OCI-LY1 (cell line): ENCODE results near the gene EHD2.

Source experiments
- H2AFZ ChIP-seq: fragments of 200-600 bp; sonication (generic), shearing (Covaris generic); 2 replicates; pipeline ENCODE4 v1.6.0; 2014; ENCODE audit warnings: antibody characterized with exemption, mild to moderate bottlenecking, low read length
- H3F3A ChIP-seq: fragments of 200-600 bp; sonication (generic), shearing (Covaris generic); 2 replicates; pipeline ENCODE4 v1.6.0; 2014; ENCODE audit warnings: mild to moderate bottlenecking, antibody characterized with exemption, low read length, moderate library complexity; ENCODE audit not compliant: insufficient read depth
- H3K27ac ChIP-seq: fragments of 200-600 bp; sonication (generic); 2 replicates; pipeline ENCODE4 v1.5.1; 2014; ENCODE audit warnings: low read length, mixed run types, mild to moderate bottlenecking, low read depth; ENCODE audit not compliant: poor library complexity, severe bottlenecking
- H3K27me3 ChIP-seq: fragments of 200-600 bp; sonication (generic); 2 replicates; pipeline ENCODE4 v1.6.0; 2014; ENCODE audit warnings: antibody characterized with exemption, mild to moderate bottlenecking, low read length, moderate library complexity; ENCODE audit not compliant: insufficient read depth
- H3K36me3 ChIP-seq: fragments of 200-600 bp; sonication (generic); 2 replicates; pipeline ENCODE4 v1.6.1; 2014; ENCODE audit warnings: mild to moderate bottlenecking, antibody characterized with exemption, low read length, moderate library complexity, mixed read lengths; ENCODE audit not compliant: insufficient read depth
- H3K4me1 ChIP-seq: fragments of 200-600 bp; sonication (generic); 2 replicates; pipeline ENCODE4 v1.5.1; 2014; ENCODE audit warnings: mild to moderate bottlenecking, low read length, moderate library complexity; ENCODE audit not compliant: insufficient read depth, severe bottlenecking
- H3K4me2 ChIP-seq: fragments of 200-600 bp; sonication (generic), shearing (Covaris generic); 2 replicates; pipeline ENCODE4 v1.6.1; 2014; ENCODE audit warnings: low read length
- H3K4me3 ChIP-seq: fragments of 200-600 bp; sonication (generic); 2 replicates; pipeline ENCODE4 v1.5.1; 2014; ENCODE audit warnings: low read length, low read depth, mild to moderate bottlenecking, mixed read lengths; ENCODE audit not compliant: poor library complexity, severe bottlenecking
- H3K79me2 ChIP-seq: fragments of 200-600 bp; shearing (Covaris generic); 2 replicates; pipeline ENCODE4 v1.6.1; 2016; ENCODE audit warnings: mixed run types, low read length, mixed read lengths; ENCODE audit not compliant: insufficient read depth
- H3K9ac ChIP-seq: fragments of 200-600 bp; sonication (generic), shearing (Covaris generic); 2 replicates; pipeline ENCODE4 v1.6.1; 2014; ENCODE audit warnings: mild to moderate bottlenecking, low read length, mixed read lengths
- H3K9me2 ChIP-seq: fragments of 200-600 bp; sonication (generic), shearing (Covaris generic); 2 replicates; pipeline ENCODE4 v1.6.1; 2014; ENCODE audit warnings: low read depth, mild to moderate bottlenecking, low read length, mixed read lengths
- H3K9me3 ChIP-seq: fragments of 200-600 bp; shearing (Covaris generic); 2 replicates; pipeline ENCODE4 v1.6.1; 2014; ENCODE audit warnings: low read length, mixed read lengths
- H4K20me1 ChIP-seq: fragments of 200-600 bp; sonication (generic), shearing (Covaris generic); 2 replicates; pipeline ENCODE4 v1.6.0; 2016; ENCODE audit warnings: mild to moderate bottlenecking, low read length; ENCODE audit not compliant: insufficient read depth
- EZH2 ChIP-seq: fragments of 200-600 bp; sonication (generic), shearing (Covaris generic); IDR thresholded peaks from 2 replicates; pipeline ENCODE4 v1.8.0; 2017; ENCODE audit warnings: borderline replicate concordance, mixed run types, mild to moderate bottlenecking, antibody characterized with exemption, low read length, moderate library complexity, mixed read lengths
- TF ChIP-seq, protein P1 (sequence below): fragments of 200-600 bp; sonication (generic), shearing (Covaris generic); IDR thresholded peaks from 2 replicates; pipeline ENCODE4 v1.5.1; 2017; ENCODE audit warnings: mild to moderate bottlenecking, antibody characterized with exemption, low read length, moderate library complexity, mixed read lengths

EHD2 gene

DNA sequence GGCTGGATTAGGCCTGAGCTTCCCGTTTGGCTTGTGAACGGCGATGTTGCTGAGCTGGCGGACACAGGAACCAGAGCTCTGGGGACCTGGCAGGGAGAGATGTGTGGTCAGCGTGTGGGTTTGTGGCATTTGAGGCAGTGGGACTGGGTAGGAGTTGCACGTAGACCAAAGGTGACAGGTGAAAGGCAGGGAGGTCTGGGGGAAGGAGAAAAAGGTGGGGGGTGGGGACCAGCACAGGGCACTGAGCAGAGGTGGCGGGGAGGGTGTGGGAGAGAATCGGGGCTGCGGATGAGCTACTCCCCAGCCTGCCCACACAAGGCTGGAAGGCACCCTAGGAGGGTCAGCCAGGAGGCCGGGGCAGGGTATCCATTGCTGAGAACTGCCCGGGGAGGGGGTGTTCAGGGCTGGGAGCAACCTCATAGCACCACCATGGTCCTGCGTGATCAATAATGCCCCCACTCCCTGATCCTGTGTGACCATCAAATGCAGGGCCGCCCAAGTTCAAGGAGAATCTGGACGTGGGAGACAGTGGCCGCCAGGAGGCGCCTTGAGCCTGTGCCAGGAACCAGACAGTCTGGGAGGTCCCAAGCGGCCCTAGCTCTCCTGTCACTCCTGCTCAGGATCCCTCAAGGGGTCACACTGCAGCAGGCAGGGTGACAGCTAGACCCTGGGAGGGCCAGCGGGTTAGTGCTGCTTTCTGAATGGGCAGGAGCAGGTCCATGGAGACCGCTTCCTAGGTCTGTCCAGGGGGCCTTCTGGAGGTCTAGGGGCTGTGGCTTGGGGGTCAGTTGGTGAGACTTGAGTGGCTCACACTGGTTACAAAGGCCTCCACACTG lies 52.5 kb downstream of the EHD2 start:
- no peaks in the 10 kb centered on the region for H4K20me1 ChIP-seq
- H2AFZ ChIP-seq, result no peak overlapping the region
- H3K4me2 ChIP-seq, result no peak overlapping the region
- no peak overlapping the region for H3K27ac ChIP-seq
- no peaks in the 10 kb centered on the region for H3K79me2 ChIP-seq
- no peak overlapping the region for H3K9ac ChIP-seq
- no peaks in the 10 kb centered on the region for H3K27me3 ChIP-seq
- no peaks in the 10 kb centered on the region for H3F3A ChIP-seq
- H3K9me2 ChIP-seq, result no peaks in the 10 kb centered on the region
- H3K36me3 ChIP-seq, result no peaks in the 10 kb centered on the region
- H3K9me3 ChIP-seq, result no peaks in the 10 kb centered on the region
- TF ChIP-seq, protein P1, sequence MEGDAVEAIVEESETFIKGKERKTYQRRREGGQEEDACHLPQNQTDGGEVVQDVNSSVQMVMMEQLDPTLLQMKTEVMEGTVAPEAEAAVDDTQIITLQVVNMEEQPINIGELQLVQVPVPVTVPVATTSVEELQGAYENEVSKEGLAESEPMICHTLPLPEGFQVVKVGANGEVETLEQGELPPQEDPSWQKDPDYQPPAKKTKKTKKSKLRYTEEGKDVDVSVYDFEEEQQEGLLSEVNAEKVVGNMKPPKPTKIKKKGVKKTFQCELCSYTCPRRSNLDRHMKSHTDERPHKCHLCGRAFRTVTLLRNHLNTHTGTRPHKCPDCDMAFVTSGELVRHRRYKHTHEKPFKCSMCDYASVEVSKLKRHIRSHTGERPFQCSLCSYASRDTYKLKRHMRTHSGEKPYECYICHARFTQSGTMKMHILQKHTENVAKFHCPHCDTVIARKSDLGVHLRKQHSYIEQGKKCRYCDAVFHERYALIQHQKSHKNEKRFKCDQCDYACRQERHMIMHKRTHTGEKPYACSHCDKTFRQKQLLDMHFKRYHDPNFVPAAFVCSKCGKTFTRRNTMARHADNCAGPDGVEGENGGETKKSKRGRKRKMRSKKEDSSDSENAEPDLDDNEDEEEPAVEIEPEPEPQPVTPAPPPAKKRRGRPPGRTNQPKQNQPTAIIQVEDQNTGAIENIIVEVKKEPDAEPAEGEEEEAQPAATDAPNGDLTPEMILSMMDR, result peak; percentile 76
- no peak for TF ChIP-seq EZH2
- no peak overlapping the region for H3K4me3 ChIP-seq
- H3K4me1 ChIP-seq, result peaks cover 12% of the 10 kb centered on the region

DNA sequence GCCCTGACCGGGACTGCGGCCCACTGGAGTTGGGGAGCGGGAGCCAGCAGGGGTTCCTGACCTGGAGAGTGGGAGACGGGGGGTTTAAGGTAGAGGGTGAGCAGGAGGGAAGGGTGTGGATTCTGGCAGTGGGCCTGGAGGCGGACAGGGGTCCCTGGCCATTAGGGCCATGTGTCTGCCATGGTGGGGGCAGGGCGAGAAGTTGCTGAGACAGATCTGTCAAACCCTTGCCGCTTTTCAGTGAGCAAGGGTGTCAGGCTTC lies 53.1 kb downstream of the EHD2 start:
- H3K9me2 ChIP-seq, result no peaks in the 10 kb centered on the region
- no peak overlapping the region for H2AFZ ChIP-seq
- no peak for TF ChIP-seq EZH2
- TF ChIP-seq, protein P1, result no peak

DNA sequence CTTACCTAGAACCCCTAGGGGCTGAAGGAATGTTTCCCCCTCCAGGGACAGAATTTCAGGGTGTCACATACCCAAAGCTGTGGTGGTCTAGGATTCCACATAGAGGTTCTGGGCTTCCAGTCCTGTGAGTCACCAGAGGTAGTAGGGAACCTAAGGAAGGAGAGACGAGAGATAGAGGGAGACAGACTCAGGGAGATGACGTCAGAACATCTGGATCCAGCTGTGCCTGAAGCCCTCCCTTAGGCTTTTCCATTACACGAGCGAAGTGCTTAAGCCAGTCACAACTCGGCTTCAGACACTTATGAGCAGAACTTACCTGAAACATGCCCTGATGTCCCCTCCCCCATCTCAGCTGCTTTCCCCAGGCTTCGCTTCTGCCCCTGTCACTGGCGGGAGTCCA lies 53.4 kb downstream of the EHD2 start:
- no peaks in the 10 kb centered on the region for H3K27me3 ChIP-seq
- no peaks in the 10 kb centered on the region for H3K9me3 ChIP-seq
- no peaks in the 10 kb centered on the region for H3K79me2 ChIP-seq
- H3K36me3 ChIP-seq, result no peaks in the 10 kb centered on the region
- H3K9me2 ChIP-seq, result no peaks in the 10 kb centered on the region
- H3K9ac ChIP-seq, result no peak overlapping the region
- no peak overlapping the region for H3K27ac ChIP-seq
- H4K20me1 ChIP-seq, result no peaks in the 10 kb centered on the region
- no peaks in the 10 kb centered on the region for H3F3A ChIP-seq
- no peak overlapping the region for H3K4me3 ChIP-seq
- H2AFZ ChIP-seq, result no peak overlapping the region
- H3K4me1 ChIP-seq, result peaks cover 12% of the 10 kb centered on the region
- TF ChIP-seq EZH2, result no peak
- TF ChIP-seq, protein P1, result no peak
- no peak overlapping the region for H3K4me2 ChIP-seq

More for the DNA sequence above, 53.1 kb downstream of the EHD2 start:
- Histone ChIP-seq H3F3A (no peaks in the 10 kb centered on the region), H3K4me1 (peaks cover 12% of the 10 kb centered on the region), H3K27ac (no peak overlapping the region), H3K4me3 (no peak overlapping the region), H3K4me2 (no peak overlapping the region), H3K36me3 (no peaks in the 10 kb centered on the region), H3K27me3 (no peaks in the 10 kb centered on the region), H4K20me1 (no peaks in the 10 kb centered on the region), H3K79me2 (no peaks in the 10 kb centered on the region), H3K9ac (no peak overlapping the region), H3K9me3 (no peaks in the 10 kb centered on the region)
